Adrenal gland (tissue), 12 donors: ENCODE data around the gene CCNL1. TPM values are rescaled to one million over a fixed set of nuclear protein-coding genes. Genes with fewer than 3 reads are reported as not detected.

Experiments
- DNase-seq, 7 donors: peaks; one replicate each; pipeline ENCODE4 v3.0.0-alpha.2; 2019 to 2020
- H3K27ac ChIP-seq, 5 donors: fragments of 200-600 bp; sonication (generic) in 4 of 5; 1 replicate in 3 of 5; 2 replicates in 2 of 5; pipeline versions ENCODE4 v1.5.1 to v1.8.0; 2016 to 2020; ENCODE audit warnings: mild to moderate bottlenecking in 1 of 5
- H3K27me3 ChIP-seq: fragments of 200-600 bp; 2 replicates; pipeline ENCODE4 v1.8.0; 2021
- H3K36me3 ChIP-seq, 2 donors: fragments of 200-600 bp; replicated peaks in 1 of 2; 1 replicate in 1 of 2; 2 replicates in 1 of 2; pipeline versions ENCODE4 v1.5.1 to v1.8.0; 2018 to 2022
- H3K4me1 ChIP-seq, 2 donors: fragments of 200-600 bp; replicated peaks in 1 of 2; 1 replicate in 1 of 2; 2 replicates in 1 of 2; pipeline versions ENCODE4 v1.5.1 to v1.8.0; 2018 to 2021
- H3K4me3 ChIP-seq, 4 donors: fragments of 200-600 bp; sonication (generic) in 3 of 4; one replicate each; pipeline ENCODE4 v1.5.1; 2016 to 2018
- H3K9me3 ChIP-seq, 3 donors: fragments of 200-600 bp; sonication (generic) in 1 of 3; replicated peaks in 1 of 3; 1 replicate in 2 of 3; 2 replicates in 1 of 3; pipeline versions ENCODE4 v1.5.1 to v1.8.0; 2016 to 2021
- CTCF ChIP-seq, 6 experiments: fragments of 450-650 bp in 4 of 6; fragments of 200-600 bp in 2 of 6; sonication (generic) in 1 of 6; IDR thresholded peaks; 1 replicate in 5 of 6; 2 replicates in 1 of 6; pipeline versions ENCODE4 v1.5.1 to v1.8.0; 2016 to 2021; ENCODE audit warnings: antibody characterized with exemption in 6 of 6, mild to moderate bottlenecking in 2 of 6, moderate library complexity in 1 of 6
- POLR2A ChIP-seq, 2 donors: fragments of 450-650 bp; IDR thresholded peaks; one replicate each; pipeline ENCODE4 v1.6.1; 2017; ENCODE audit warnings: antibody characterized with exemption in 2 of 2, mild to moderate bottlenecking in 2 of 2, moderate library complexity in 1 of 2
- WGBS, 4 donors: extraction: QIAGEN DNeasy Blood & Tissue Kit in 2 of 4; methylation state at CpG; one replicate each; pipeline versions ENCODE4 v1.1.5 to v1.1.7; 2013 to 2017; 5-methylcytosine and 5-hydroxymethylcytosine counted together
- intact Hi-C, 2 donors: fragments of 100-400 bp; cut with DNase I; formaldehyde crosslinking; loops; one replicate each; pipeline versions ENCODE4 v1.14.1 to v1.15.0; 2022 to 2023
- polyA plus RNA-seq, 3 donors: library from polyadenylated mRNA; stranded (reverse); fragments of 200-250 nt in 2 of 3; fragments of 350-450 nt in 1 of 3; fragmentation: Illumina TruSeq in 1 of 3; extraction: RNeasy Lipid Tissue Mini Kit (QIAGEN cat#74804) in 1 of 3; gene quantifications; one replicate each; pipeline ENCODE4 v1.2.3, GENCODE V29; 2013 to 2014
- total RNA-seq, 9 donors: library from RNA; depleted of rRNA in 4 of 9; stranded (reverse); fragments of >200 nt in 4 of 9; fragments of 120-200 nt in 1 of 9; fragmentation: NEBNext Ultra II Directional in 1 of 9; extraction: Animal tissue kit (Norgen Biotek cat#: 25700) in 1 of 9; gene quantifications; one replicate each; pipeline versions ENCODE4 v1.1.0 to v1.2.4, GENCODE V29; 2013 to 2023
- donor health status: healthy with polysubstance abuse.
- donor health status: Bipolar disorder and iron deficiency.
- donor health status: DM: yes; HTN: yes; CAD: no.
- donor health status: DM: no; HTN: no; CAD: no.
- donor health status: DM: no; HTN: no; CAD: no.
- donor health status: DM: yes; HTN: yes; CAD: no.

Gene CCNL1
- total and polyA plus RNA-seq, 12 donors = 50.1 to 223 (median 105) TPM

- H3K27ac ChIP-seq = peak overlapping the region in 1 of 5 donors; percentile 10
Observed at GRCh38 chr3:157125101-157125500, 34.8 kb downstream of the CCNL1 start.

GRCh38 chr3:157123621-157124020 lies 36.3 kb downstream of the CCNL1 start:
- peaks cover 11 to 16% of the 10 kb centered on the region in 2 donors for H3K4me1 ChIP-seq
- no peak for DNase-seq
- H3K36me3 ChIP-seq = no peaks in the 10 kb centered on the region
- H3K9me3 ChIP-seq = no peaks in the 10 kb centered on the region
- TF ChIP-seq POLR2A (IDR thresholded peaks at IDR 0.05) (no peak), CTCF (IDR thresholded peaks at IDR 0.05) (no peak)
- intact Hi-C loops = no loop called here
- H3K4me3 ChIP-seq = no peak overlapping the region
- no peaks in the 10 kb centered on the region for H3K27me3 ChIP-seq
- no peak overlapping the region for H3K27ac ChIP-seq

More at GRCh38 chr3:157125101-157125500, 34.8 kb downstream of the CCNL1 start:
- Histone ChIP-seq H3K4me3 (no peak overlapping the region), H3K36me3 (no peaks in the 10 kb centered on the region), H3K4me1 (peaks cover 11 to 25% of the 10 kb centered on the region in 2 donors), H3K9me3 (no peaks in the 10 kb centered on the region), H3K27me3 (no peaks in the 10 kb centered on the region)
- DNase-seq = no peak
- TF ChIP-seq CTCF (IDR thresholded peaks at IDR 0.05) = no peak
- no peak for TF ChIP-seq POLR2A (IDR thresholded peaks at IDR 0.05)
- intact Hi-C loops = no loop called here

- Histone ChIP-seq H3K4me3 (no peak overlapping the region), H3K4me1 (peaks cover 9% of the 10 kb centered on the region in 2 donors), H3K9me3 (no peaks in the 10 kb centered on the region), H3K27me3 (no peaks in the 10 kb centered on the region), H3K36me3 (no peaks in the 10 kb centered on the region), H3K27ac (no peak overlapping the region)
- intact Hi-C loops = no loop called here
- TF ChIP-seq POLR2A (IDR thresholded peaks at IDR 0.05) (no peak), CTCF (IDR thresholded peaks at IDR 0.05) (no peak)
- DNase-seq = no peak
- 78 to 92% (median 84%) methylated on average over 3 of the region's 3 CpGs for WGBS, 4 donors
Observed at GRCh38 chr3:157122832-157123427, 37.0 kb downstream of the CCNL1 start.

- no peak overlapping the region for H3K4me3 ChIP-seq
- no peaks in the 10 kb centered on the region for H3K27me3 ChIP-seq
- TF ChIP-seq POLR2A (IDR thresholded peaks at IDR 0.05) = no peak
- TF ChIP-seq CTCF (IDR thresholded peaks at IDR 0.05) = no peak
- no peaks in the 10 kb centered on the region for H3K9me3 ChIP-seq
- DNase-seq = no peak
- peaks cover under 1 to 1% of the 10 kb centered on the region in 2 donors for H3K4me1 ChIP-seq
- 53 to 76% (median 65%) methylated on average over 2 of the region's 2 CpGs for WGBS, 4 donors
- H3K27ac ChIP-seq = no peak overlapping the region
- intact Hi-C loops = no loop called here
- H3K36me3 ChIP-seq = no peaks in the 10 kb centered on the region
Observed at GRCh38 chr3:157122116-157122515, 37.8 kb downstream of the CCNL1 start.
